H1 (cell line): ENCODE results near the gene SCMH1. TPM values are rescaled to one million over a fixed set of nuclear protein-coding genes. Genes with fewer than 3 reads are reported as not detected.

Experiments
- CTCF ChIA-PET: fragments of 300-600 bp; sonication (Branson Sonifier 250); formaldehyde crosslinking; loops from one replicate; lab custom pipeline; 2021; ENCODE audit not compliant: partially characterized antibody; lab: Charles Lee
- POLR2A ChIA-PET: fragments of 300-600 bp; sonication (Branson Sonifier 250); formaldehyde crosslinking; loops from one replicate; lab custom pipeline; 2021; ENCODE audit warnings: inconsistent platforms; ENCODE audit not compliant: partially characterized antibody; lab: Charles Lee
- DNase-seq, 2 experiments: peaks; one replicate each; pipeline versions ENCODE4 v3.0.0 to v3.0.0-alpha.2; 2010 to 2022; ENCODE audit warnings: low spot score in 2 of 2, low read depth in 1 of 2, mixed read lengths in 1 of 2
- FAIRE-seq: peaks from 2 replicates; lab custom pipeline; 2011; peaks lifted over from hg19 to GRCh38; lab: Jason Lieb, UNC
- H2AFZ ChIP-seq: 2 replicates; pipeline ENCODE4 v1.8.1; 2012; ENCODE audit warnings: low read length, inconsistent platforms
- H2AK5ac ChIP-seq: 2 replicates; pipeline ENCODE4 v1.6.1; 2013; ENCODE audit warnings: low read depth, low read length
- H2BK120ac ChIP-seq: replicated peaks from 2 replicates; pipeline ENCODE3; 2013; ENCODE audit warnings: low read depth, low read length, inconsistent platforms
- H2BK12ac ChIP-seq: 2 replicates; pipeline ENCODE4 v1.6.1; 2013; ENCODE audit warnings: low read depth, low read length
- H2BK15ac ChIP-seq: 2 replicates; pipeline ENCODE4 v1.6.1; 2013; ENCODE audit warnings: low read length
- H2BK20ac ChIP-seq: 2 replicates; pipeline ENCODE4 v1.6.1; 2013; ENCODE audit warnings: low read length
- H2BK5ac ChIP-seq: 2 replicates; pipeline ENCODE4 v1.6.1; 2013; ENCODE audit warnings: low read depth, low read length
- H3K14ac ChIP-seq: 2 replicates; pipeline ENCODE4 v1.6.1; 2013; ENCODE audit warnings: inconsistent platforms; ENCODE audit not compliant: insufficient read length
- H3K18ac ChIP-seq: 2 replicates; pipeline ENCODE4 v1.6.1; 2013; ENCODE audit warnings: low read length; ENCODE audit errors: extremely low read depth
- H3K23ac ChIP-seq: 2 replicates; pipeline ENCODE4 v1.6.1; 2013; ENCODE audit warnings: inconsistent platforms; ENCODE audit not compliant: insufficient read length
- H3K23me2 ChIP-seq: 2 replicates; pipeline ENCODE4 v1.6.1; 2013; ENCODE audit warnings: low read depth, low read length
- H3K27ac ChIP-seq: 2 replicates; pipeline ENCODE4 v1.6.1; 2011; ENCODE audit warnings: low read depth, low read length, inconsistent platforms
- H3K27me3 ChIP-seq, 4 experiments: replicated peaks in 1 of 4; 1 replicate in 1 of 4; 2 replicates in 3 of 4; pipeline versions ENCODE4 v1.6.1 to v1.8.1; 2011 to 2013; ENCODE audit warnings: low read length in 3 of 4, mild to moderate bottlenecking in 3 of 4, inconsistent platforms in 2 of 4, mixed read lengths in 2 of 4, moderate library complexity in 1 of 4; ENCODE audit not compliant: control insufficient read depth in 3 of 4, insufficient read depth in 3 of 4; ENCODE audit errors: extremely low read depth in 1 of 4
- H3K36me3 ChIP-seq, 4 experiments: 2 replicates each; pipeline versions ENCODE4 v1.6.1 to v1.8.1; 2011 to 2013; ENCODE audit warnings: mild to moderate bottlenecking in 4 of 4, low read length in 3 of 4, moderate library complexity in 2 of 4, control low read depth in 1 of 4, inconsistent platforms in 1 of 4; ENCODE audit not compliant: insufficient read depth in 4 of 4, control insufficient read depth in 2 of 4
- H3K4ac ChIP-seq: replicated peaks from 2 replicates; pipeline ENCODE3; 2013; ENCODE audit warnings: low read length, low read depth, mixed read lengths, inconsistent platforms; ENCODE audit not compliant: insufficient read length
- H3K4me1 ChIP-seq, 4 experiments: replicated peaks in 1 of 4; 1 replicate in 1 of 4; 2 replicates in 3 of 4; pipeline versions ENCODE4 v1.6.1 to v1.8.1; 2011 to 2013; ENCODE audit warnings: low read length in 3 of 4, inconsistent platforms in 2 of 4, mixed read lengths in 1 of 4; ENCODE audit not compliant: insufficient read depth in 4 of 4, control insufficient read depth in 3 of 4
- H3K4me2 ChIP-seq, 2 experiments: 2 replicates each; pipeline versions ENCODE4 v1.6.1 to v1.8.1; 2011 to 2013; ENCODE audit warnings: low read depth in 2 of 2, low read length in 2 of 2, control low read depth in 1 of 2, inconsistent platforms in 1 of 2, mild to moderate bottlenecking in 1 of 2; ENCODE audit not compliant: insufficient read depth in 1 of 2
- H3K4me3 ChIP-seq, 4 experiments: fragments of 200-600, 300-600 bp in 1 of 4; sonication (generic), shearing (Covaris generic), sonication (Bioruptor Twin) in 1 of 4; 2 replicates each; pipeline versions ENCODE4 v1.5.1 to v1.8.1; 2011 to 2016; ENCODE audit warnings: low read length in 4 of 4, low read depth in 3 of 4, control low read depth in 2 of 4, inconsistent platforms in 2 of 4, mild to moderate bottlenecking in 2 of 4, mixed read lengths in 1 of 4, moderate library complexity in 1 of 4; ENCODE audit not compliant: insufficient read depth in 2 of 4; ENCODE audit errors: extremely low read depth in 1 of 4
- H3K56ac ChIP-seq: replicated peaks from 2 replicates; pipeline ENCODE3; 2013; ENCODE audit warnings: low read depth, mild to moderate bottlenecking, mixed read lengths, low read length, inconsistent platforms; ENCODE audit not compliant: insufficient read length
- H3K79me1 ChIP-seq: 2 replicates; pipeline ENCODE4 v1.6.1; 2013; ENCODE audit warnings: low read depth, low read length, control low read depth
- H3K79me2 ChIP-seq, 2 experiments: 2 replicates each; pipeline versions ENCODE4 v1.6.1 to v1.8.1; 2012 to 2013; ENCODE audit warnings: low read length in 2 of 2, mild to moderate bottlenecking in 2 of 2, inconsistent platforms in 1 of 2; ENCODE audit not compliant: insufficient read depth in 2 of 2, control insufficient read depth in 1 of 2
- H3K9ac ChIP-seq, 4 experiments: replicated peaks in 1 of 4; 1 replicate in 1 of 4; 2 replicates in 3 of 4; pipeline versions ENCODE4 v1.6.1 to v1.8.1; 2011 to 2013; ENCODE audit warnings: low read depth in 3 of 4, low read length in 3 of 4, control low read depth in 2 of 4, mild to moderate bottlenecking in 2 of 4, moderate library complexity in 2 of 4, inconsistent platforms in 1 of 4; ENCODE audit errors: extremely low read depth in 1 of 4
- H3K9me3 ChIP-seq, 2 experiments: 2 replicates each; pipeline versions ENCODE4 v1.6.1 to v1.8.1; 2012 to 2013; ENCODE audit warnings: mild to moderate bottlenecking in 2 of 2, moderate library complexity in 2 of 2, control low read depth in 1 of 2, inconsistent platforms in 1 of 2, low read depth in 1 of 2, low read length in 1 of 2, mixed read lengths in 1 of 2; ENCODE audit not compliant: insufficient read depth in 2 of 2
- H4K20me1 ChIP-seq, 2 experiments: replicated peaks in 1 of 2; 2 replicates each; pipeline versions ENCODE3 to v1.8.1; 2011 to 2013; ENCODE audit warnings: inconsistent platforms in 2 of 2, low read length in 2 of 2, mild to moderate bottlenecking in 1 of 2; ENCODE audit not compliant: insufficient read depth in 2 of 2, control insufficient read depth in 1 of 2
- H4K5ac ChIP-seq: 2 replicates; pipeline ENCODE4 v1.6.1; 2013; ENCODE audit warnings: low read length, low read depth, mixed read lengths, inconsistent platforms; ENCODE audit not compliant: insufficient read length
- H4K8ac ChIP-seq: 2 replicates; pipeline ENCODE4 v1.8.0; 2013; ENCODE audit warnings: mild to moderate bottlenecking, moderate library complexity, low read length, inconsistent platforms; ENCODE audit not compliant: insufficient read depth; ENCODE audit errors: extremely low read depth
- H4K91ac ChIP-seq: replicated peaks from 2 replicates; pipeline ENCODE3; 2013; ENCODE audit warnings: low read length, mixed read lengths, inconsistent platforms; ENCODE audit not compliant: insufficient read length
- BACH1 ChIP-seq: IDR thresholded peaks from 2 replicates; pipeline ENCODE4 v1.6.1; 2012; ENCODE audit warnings: low read length, improper control_type of control experiment
- EP300 ChIP-seq, 2 experiments: IDR thresholded peaks; 1 replicate in 1 of 2; 2 replicates in 1 of 2; pipeline ENCODE4 v1.6.1; 2011 to 2012; ENCODE audit warnings: low read depth in 2 of 2, low read length in 2 of 2, mild to moderate bottlenecking in 2 of 2, borderline replicate concordance in 1 of 2, inconsistent platforms in 1 of 2, moderate library complexity in 1 of 2
- JUND ChIP-seq: IDR thresholded peaks from 2 replicates; pipeline ENCODE4 v1.6.1; 2011; ENCODE audit warnings: mild to moderate bottlenecking, improper control_type of control experiment, low read length
- KDM1A ChIP-seq: fragments of 200-600, 300-600 bp; sonication (generic); IDR thresholded peaks from 2 replicates; pipeline ENCODE4 v1.7.1; 2016; ENCODE audit warnings: mild to moderate bottlenecking, low read length, borderline replicate concordance
- KDM4A ChIP-seq: IDR thresholded peaks from one replicate; pipeline ENCODE4 v1.7.1; 2012; ENCODE audit warnings: low read depth, mild to moderate bottlenecking, moderate library complexity, low read length, inconsistent platforms; ENCODE audit not compliant: severe bottlenecking
- NRF1 ChIP-seq: IDR thresholded peaks from 2 replicates; pipeline ENCODE4 v1.6.1; 2011; ENCODE audit warnings: mild to moderate bottlenecking, low read depth, low read length, improper control_type of control experiment
- RFX5 ChIP-seq: IDR thresholded peaks from 2 replicates; pipeline ENCODE4 v1.6.1; 2011; ENCODE audit warnings: low read depth, low read length, improper control_type of control experiment, borderline replicate concordance
- RXRA ChIP-seq: IDR thresholded peaks from 2 replicates; pipeline ENCODE4 v1.6.1; 2011; ENCODE audit warnings: low read depth, mild to moderate bottlenecking, low read length, moderate library complexity; ENCODE audit not compliant: insufficient read depth
- SAP30 ChIP-seq: fragments of 300-600 bp; sonication (generic); IDR thresholded peaks from 2 replicates; pipeline ENCODE4 v1.7.1; 2012; ENCODE audit warnings: low read length, moderate library complexity, mild to moderate bottlenecking, inconsistent platforms; ENCODE audit not compliant: insufficient read depth, insufficient replicate concordance
- SP1 ChIP-seq: IDR thresholded peaks from 2 replicates; pipeline ENCODE4 v1.6.1; 2011; ENCODE audit warnings: low read depth, low read length
- SP2 ChIP-seq: IDR thresholded peaks from 2 replicates; pipeline ENCODE4 v1.6.1; 2012; ENCODE audit warnings: mild to moderate bottlenecking, low read length, inconsistent platforms
- TAF7 ChIP-seq: optimal IDR thresholded peaks from 2 replicates; pipeline ENCODE3; 2011; ENCODE audit warnings: low read depth, mild to moderate bottlenecking, inconsistent platforms, low read length, moderate library complexity, borderline replicate concordance
- WGBS, 2 experiments: shearing (Covaris generic) in 1 of 2; methylation state at CpG; one replicate each; pipeline versions ENCODE4 v1.1.6 to v1.1.7; 2013 to 2015; ENCODE audit warnings: low lambda C conversion rate in 2 of 2, mixed read lengths in 2 of 2, inconsistent platforms in 1 of 2, low coverage in 1 of 2, missing lambda C conversion rate in 1 of 2; ENCODE audit not compliant: insufficient replicate concordance in 2 of 2, insufficient coverage in 1 of 2, insufficient read length in 1 of 2; ENCODE audit errors: extremely low coverage in 1 of 2, missing lambda C conversion rate in 1 of 2; 5-methylcytosine and 5-hydroxymethylcytosine counted together
- polyA plus RNA-seq, 7 experiments: library from polyadenylated mRNA; depleted of rRNA in 3 of 7; stranded (reverse) in 5 of 7; unstranded in 2 of 7; fragments of >200 nt in 5 of 7; fragments of 200-250 nt in 2 of 7; gene quantifications; 1 replicate in 5 of 7; 2 replicates in 1 of 7; 4 replicates in 1 of 7; pipeline versions ENCODE4 v1.2.1 to v1.2.3, GENCODE V29; 2011 to 2013; ENCODE audit warnings: missing spikeins in 2 of 7, mixed read lengths in 2 of 7
- total RNA-seq: library from RNA; stranded (reverse); fragmentation: NEBNext Ultra II Directional; extraction: Animal tissue kit (Norgen Biotek cat#: 25700); gene quantifications from 2 replicates; pipeline ENCODE4 v1.2.1, GENCODE V29; 2021
- TF ChIP-seq, protein P1 (sequence below): IDR thresholded peaks from 2 replicates; pipeline ENCODE4 v1.6.1; 2012; ENCODE audit warnings: inconsistent platforms

SCMH1 gene
- total and polyA plus RNA-seq, 2 of the 8 experiments (the other 6 are each of a cell fraction or from before 2014, with no cell fraction given), result 16.6 to 30.7 TPM

DNA sequence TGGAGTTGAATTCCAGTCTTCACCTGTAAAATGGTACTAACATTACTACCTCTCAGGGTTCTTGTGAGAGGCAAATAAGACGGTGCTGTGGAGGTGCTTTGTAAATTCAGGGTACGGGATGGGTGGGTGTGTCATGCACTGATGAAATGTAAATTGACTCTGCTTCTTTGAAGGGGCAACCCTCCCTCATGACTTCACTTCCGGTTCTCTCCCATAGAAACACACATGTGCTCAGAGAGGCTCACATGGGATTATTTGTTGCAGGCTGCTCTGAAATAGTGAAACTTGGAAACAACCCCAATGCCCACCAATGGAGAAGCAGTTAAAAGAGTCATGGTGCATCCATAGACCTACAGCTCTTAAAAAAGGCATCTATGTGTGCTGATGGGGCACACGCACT lies 44.9 kb upstream of the SCMH1 start:
- H2BK20ac ChIP-seq, result no peak overlapping the region
- no peaks in the 10 kb centered on the region for H3K79me2 ChIP-seq
- 79% methylated on average over 4 of the region's 4 CpGs; no CpG with 5 or more reads in 1 of the 2 experiments for WGBS, 2 experiments
- ChIA-PET CTCF (interaction anchor here (1.1 to 14.8 kb wide), 2 partner anchors 31 to 123 kb away, joined by 3 to 213 read pairs; no protein-coding TSS in a partner anchor), POLR2A (no interaction called here)
- no peak overlapping the region; a peak in 1 of 4 replicates for H3K4me2 ChIP-seq
- H3K36me3 ChIP-seq, result no peaks in the 10 kb centered on the region
- no peak overlapping the region for H3K27ac ChIP-seq
- H3K18ac ChIP-seq, result no peak overlapping the region
- no peak overlapping the region for H4K91ac ChIP-seq
- H3K4ac ChIP-seq, result no peak overlapping the region
- peaks cover 8 to 15% (median 13%) of the 10 kb centered on the region in 4 experiments for H3K4me1 ChIP-seq
- no peak for DNase-seq
- H3K9me3 ChIP-seq, result no peaks in the 10 kb centered on the region
- no peak overlapping the region for H4K8ac ChIP-seq
- peaks cover 0 to 2% (median 0%) of the 10 kb centered on the region in 4 experiments; a peak in 2 of 7 replicates for H3K27me3 ChIP-seq
- H2BK12ac ChIP-seq, result no peak overlapping the region
- H4K20me1 ChIP-seq, result peaks cover 0 to 7% of the 10 kb centered on the region in 2 experiments
- no peak overlapping the region for H2BK15ac ChIP-seq
- H3K4me3 ChIP-seq, result no peak overlapping the region; a peak in 2 of 8 replicates
- H3K23ac ChIP-seq, result no peak overlapping the region
- H4K5ac ChIP-seq, result no peak overlapping the region
- no peak overlapping the region for H3K56ac ChIP-seq
- no peak overlapping the region for H2BK5ac ChIP-seq
- no peaks in the 10 kb centered on the region for H3K23me2 ChIP-seq
- H3K79me1 ChIP-seq, result no peaks in the 10 kb centered on the region; the same call in 1 of the 2 replicates
- no peak overlapping the region for H3K14ac ChIP-seq
- H3K9ac ChIP-seq, result no peak overlapping the region
- no peak overlapping the region for H2BK120ac ChIP-seq
- no peak overlapping the region for H2AK5ac ChIP-seq
- H2AFZ ChIP-seq, result no peak overlapping the region
- no peak for FAIRE-seq
- no peak for TF ChIP-seq KDM1A
- TF ChIP-seq NRF1, result no peak
- TF ChIP-seq SAP30, result no peak
- TF ChIP-seq SP1, result no peak
- TF ChIP-seq, protein P1, sequence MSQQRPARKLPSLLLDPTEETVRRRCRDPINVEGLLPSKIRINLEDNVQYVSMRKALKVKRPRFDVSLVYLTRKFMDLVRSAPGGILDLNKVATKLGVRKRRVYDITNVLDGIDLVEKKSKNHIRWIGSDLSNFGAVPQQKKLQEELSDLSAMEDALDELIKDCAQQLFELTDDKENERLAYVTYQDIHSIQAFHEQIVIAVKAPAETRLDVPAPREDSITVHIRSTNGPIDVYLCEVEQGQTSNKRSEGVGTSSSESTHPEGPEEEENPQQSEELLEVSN, result no peak
- TF ChIP-seq TAF7, result no peak
- TF ChIP-seq KDM4A, result no peak
- TF ChIP-seq BACH1, result no peak
- no peak for TF ChIP-seq RFX5
- no peak for TF ChIP-seq EP300 (IDR thresholded peaks at IDR 0.05; ENCODE audit: borderline replicate concordance in 1 of 2, low read depth in 2 of 2, low read length in 2 of 2)
- TF ChIP-seq RXRA, result no peak
- TF ChIP-seq SP2, result no peak
- TF ChIP-seq JUND, result no peak
